Panc1 (cell line): Measurements from ENCODE around the gene ACTG1. TPM values are rescaled to one million over a fixed set of nuclear protein-coding genes. Genes with fewer than 3 reads are reported as not detected.
A peak's percentile ranks its signal among the peaks of the same experiment; 100 is the strongest.

Experiments used
- ATAC-seq: fragments of 200-7000 bp; cut with Tn5 transposase; 2 replicates; pipeline ENCODE4 v1.9.1; 2020; ENCODE audit warnings: mild to moderate bottlenecking, moderate library complexity
- BruUV-seq: library from RNA; stranded (reverse); fragments of 400-500 nt; replicated peaks from 2 replicates; lab custom pipeline; 2021; lab: Mats Ljungman, UMichigan
- CTCF ChIA-PET: fragments of 300-600 bp; sonication (Branson Sonifier 250); formaldehyde crosslinking; loops from one replicate; lab custom pipeline; 2022; ENCODE audit warnings: antibody characterized with exemption; lab: Charles Lee
- POLR2A ChIA-PET: fragments of 300-600 bp; sonication (Branson Sonifier 250); formaldehyde crosslinking; loops from one replicate; lab custom pipeline; 2022; ENCODE audit warnings: antibody characterized with exemption; lab: Charles Lee
- DNase-seq: peaks from one replicate; pipeline ENCODE4 v3.0.0-alpha.2; 2010; ENCODE audit warnings: low read depth, low spot score
- H3K27ac ChIP-seq: 2 replicates; pipeline ENCODE4 v1.5.1; 2011; ENCODE audit warnings: mild to moderate bottlenecking, low read length, inconsistent platforms
- H3K27me3 ChIP-seq: fragments of 200-500 bp; sonication (Bioruptor generic); 2 replicates; pipeline ENCODE4 v1.6.0; 2014; ENCODE audit warnings: low read length, inconsistent platforms; ENCODE audit not compliant: control insufficient read depth, insufficient read depth
- H3K36me3 ChIP-seq: fragments of 200-500 bp; sonication (Bioruptor generic); 2 replicates; pipeline ENCODE4 v1.5.1; 2014; ENCODE audit warnings: inconsistent platforms, mild to moderate bottlenecking, low read length, moderate library complexity; ENCODE audit not compliant: control insufficient read depth, insufficient read depth
- H3K4me1 ChIP-seq: 2 replicates; pipeline ENCODE4 v1.5.1; 2011; ENCODE audit warnings: inconsistent platforms, mild to moderate bottlenecking, low read length, moderate library complexity; ENCODE audit not compliant: control insufficient read depth, insufficient read depth
- H3K4me3 ChIP-seq, 2 experiments: 2 replicates each; pipeline ENCODE4 v1.5.1; 2011 to 2012; ENCODE audit warnings: low read depth in 2 of 2, low read length in 2 of 2, mild to moderate bottlenecking in 2 of 2, inconsistent platforms in 1 of 2, moderate library complexity in 1 of 2
- H3K9me3 ChIP-seq: fragments of 200-500 bp; sonication (Bioruptor generic); 2 replicates; pipeline ENCODE4 v1.5.1; 2014; ENCODE audit warnings: low read depth, mild to moderate bottlenecking, inconsistent platforms, low read length, moderate library complexity; ENCODE audit not compliant: control insufficient read depth, insufficient read depth
- CTCF ChIP-seq: fragments of 450-650 bp; IDR thresholded peaks from 2 replicates; pipeline ENCODE4 v1.5.1; 2017; ENCODE audit warnings: mild to moderate bottlenecking
- POLR2AphosphoS5 ChIP-seq: IDR thresholded peaks from 2 replicates; pipeline ENCODE4 v1.6.1; 2012; ENCODE audit warnings: mild to moderate bottlenecking, low read depth, low read length, moderate library complexity
- SIN3A ChIP-seq: IDR thresholded peaks from 2 replicates; pipeline ENCODE4 v1.6.1; 2012; ENCODE audit warnings: low read depth, mild to moderate bottlenecking, low read length, moderate library complexity, borderline replicate concordance; ENCODE audit not compliant: insufficient read depth
- TCF7L2 ChIP-seq: IDR thresholded peaks from 2 replicates; pipeline ENCODE4 v1.6.1; 2011; ENCODE audit warnings: mild to moderate bottlenecking, low read depth, low read length, inconsistent platforms
- in situ Hi-C: cut with HindIII; loops from 2 replicates; pipeline ENCODE4 v1.10.0; 2016; ENCODE audit warnings: low sequenced_read_pairs, low pct_unique_long_range_greater_than_20kb
- intact Hi-C: fragments of 100-400 bp; cut with micrococcal nuclease; formaldehyde crosslinking; loops from one replicate; pipeline ENCODE4 v1.10.0; 2022; ENCODE audit not compliant: unreplicated experiment
- total RNA-seq: library from RNA; stranded (reverse); gene quantifications from one replicate; pipeline ENCODE4 v1.2.1, GENCODE V29; 2021; ENCODE audit not compliant: unreplicated experiment
- TF ChIP-seq, protein P1 (sequence below), 2 experiments: IDR thresholded peaks; 2 replicates each; pipeline ENCODE4 v1.6.1; 2011 to 2012; ENCODE audit warnings: low read depth in 2 of 2, control low read depth in 1 of 2, low read length in 1 of 2, mild to moderate bottlenecking in 1 of 2, moderate library complexity in 1 of 2; ENCODE audit not compliant: insufficient read depth in 1 of 2

ACTG1 gene
- total RNA-seq, 1 experiment from 2014 or later, result 4,502 TPM

DNA sequence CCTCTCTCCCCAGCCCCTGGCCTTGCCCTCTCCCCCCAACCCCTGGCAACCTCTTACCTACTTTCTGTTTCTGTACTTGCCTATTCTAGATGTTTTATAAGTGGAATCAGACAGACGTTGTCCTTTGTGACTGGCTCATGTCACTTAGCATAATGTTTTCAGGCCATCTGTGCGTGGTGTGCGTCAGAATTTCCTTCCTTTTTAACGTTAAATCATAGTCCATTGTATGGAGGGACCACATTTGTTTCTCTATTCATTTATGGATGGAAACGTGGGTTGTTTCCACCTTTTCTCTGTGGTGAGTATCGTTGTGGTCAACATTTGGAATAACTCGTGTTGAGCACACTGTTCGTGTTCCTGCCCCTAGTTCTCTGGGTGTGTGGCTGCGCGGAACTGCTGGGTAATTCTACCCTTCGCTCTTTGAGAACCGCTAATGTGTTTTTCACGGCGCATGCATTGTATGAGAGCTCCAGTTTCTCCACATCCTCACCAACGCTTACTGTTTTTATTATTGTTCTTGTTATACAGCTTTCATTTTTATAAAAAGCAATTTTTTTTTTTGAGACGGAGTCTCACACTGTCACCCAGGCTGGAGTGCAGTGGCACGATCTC lies 26.3 kb downstream of the ACTG1 start:
- in situ Hi-C loops, result no loop called here
- no TSS peak for BruUV-seq
- Histone ChIP-seq H3K36me3 (no peaks in the 10 kb centered on the region; the same call in 1 of the 2 replicates), H3K4me3 (no peak overlapping the region), H3K4me1 (peaks cover 53% of the 10 kb centered on the region), H3K27ac (peak overlapping the region; percentile 51; the same call in 1 of the 2 replicates), H3K9me3 (no peaks in the 10 kb centered on the region), H3K27me3 (no peaks in the 10 kb centered on the region)
- ChIA-PET POLR2A (no interaction called here), CTCF (interaction anchor here (0.6 kb wide), 1 partner anchor 19 kb away, joined by 3 read pairs; no protein-coding TSS in a partner anchor)
- TF ChIP-seq, protein P1, sequence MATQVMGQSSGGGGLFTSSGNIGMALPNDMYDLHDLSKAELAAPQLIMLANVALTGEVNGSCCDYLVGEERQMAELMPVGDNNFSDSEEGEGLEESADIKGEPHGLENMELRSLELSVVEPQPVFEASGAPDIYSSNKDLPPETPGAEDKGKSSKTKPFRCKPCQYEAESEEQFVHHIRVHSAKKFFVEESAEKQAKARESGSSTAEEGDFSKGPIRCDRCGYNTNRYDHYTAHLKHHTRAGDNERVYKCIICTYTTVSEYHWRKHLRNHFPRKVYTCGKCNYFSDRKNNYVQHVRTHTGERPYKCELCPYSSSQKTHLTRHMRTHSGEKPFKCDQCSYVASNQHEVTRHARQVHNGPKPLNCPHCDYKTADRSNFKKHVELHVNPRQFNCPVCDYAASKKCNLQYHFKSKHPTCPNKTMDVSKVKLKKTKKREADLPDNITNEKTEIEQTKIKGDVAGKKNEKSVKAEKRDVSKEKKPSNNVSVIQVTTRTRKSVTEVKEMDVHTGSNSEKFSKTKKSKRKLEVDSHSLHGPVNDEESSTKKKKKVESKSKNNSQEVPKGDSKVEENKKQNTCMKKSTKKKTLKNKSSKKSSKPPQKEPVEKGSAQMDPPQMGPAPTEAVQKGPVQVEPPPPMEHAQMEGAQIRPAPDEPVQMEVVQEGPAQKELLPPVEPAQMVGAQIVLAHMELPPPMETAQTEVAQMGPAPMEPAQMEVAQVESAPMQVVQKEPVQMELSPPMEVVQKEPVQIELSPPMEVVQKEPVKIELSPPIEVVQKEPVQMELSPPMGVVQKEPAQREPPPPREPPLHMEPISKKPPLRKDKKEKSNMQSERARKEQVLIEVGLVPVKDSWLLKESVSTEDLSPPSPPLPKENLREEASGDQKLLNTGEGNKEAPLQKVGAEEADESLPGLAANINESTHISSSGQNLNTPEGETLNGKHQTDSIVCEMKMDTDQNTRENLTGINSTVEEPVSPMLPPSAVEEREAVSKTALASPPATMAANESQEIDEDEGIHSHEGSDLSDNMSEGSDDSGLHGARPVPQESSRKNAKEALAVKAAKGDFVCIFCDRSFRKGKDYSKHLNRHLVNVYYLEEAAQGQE (IDR thresholded peaks at IDR 0.05; ENCODE audit: insufficient read depth in 1 of 2, low read depth in 2 of 2, low read length in 1 of 2), result no peak
- TF ChIP-seq SIN3A (no peak), POLR2AphosphoS5 (no peak), TCF7L2 (no peak), CTCF (no peak)
- DNase-seq, result no peak
- intact Hi-C loops, result loop anchor here (5.0 to 10.0 kb wide), 2 partner anchors 84 to 232 kb away; no protein-coding TSS in a partner anchor
- ATAC-seq, result no peak

- in situ Hi-C loops, result no loop called here
- H3K36me3 ChIP-seq, result no peaks in the 10 kb centered on the region; the same call in 1 of the 2 replicates
- H3K4me3 ChIP-seq, result peak overlapping the region; percentile 32 to 49
- no TSS peak for BruUV-seq
- DNase-seq (no peak), ATAC-seq (peak; percentile 83)
- ChIA-PET CTCF (interaction anchor here (0.5 to 1.7 kb wide), 21 partner anchors 12 to 341 kb away, joined by 3 to 8 read pairs (median 4); partner anchors contain the start of gene CEP131), POLR2A (interaction anchor here (0.5 to 0.6 kb wide), 3 partner anchors 73 to 210 kb away, joined by 3 to 4 read pairs (median 3); no protein-coding TSS in a partner anchor)
- peak overlapping the region; percentile 84 for H3K27ac ChIP-seq
- peak; percentile 79; the same call in 1 of the 2 replicates for TF ChIP-seq SIN3A
- peak; percentile 100 for TF ChIP-seq CTCF
- no peak for TF ChIP-seq TCF7L2
- H3K4me1 ChIP-seq, result peaks cover 49% of the 10 kb centered on the region
- no peaks in the 10 kb centered on the region for H3K9me3 ChIP-seq
- intact Hi-C loops, result loop anchor here (10.0 kb wide), 1 partner anchor 230 kb away; no protein-coding TSS in a partner anchor
- H3K27me3 ChIP-seq, result no peaks in the 10 kb centered on the region
Observed at GRCh38 chr17:81484195-81484979, 28.2 kb downstream of the ACTG1 start.
